ENCODE data around the gene TPP2. TPM values are rescaled to one million over a fixed set of nuclear protein-coding genes. Genes with fewer than 3 reads are reported as not detected.

Gene TPP2
- total and polyA plus RNA-seq, 4 donors: 14.0 to 55.6 (median 22.4) TPM

DNA sequence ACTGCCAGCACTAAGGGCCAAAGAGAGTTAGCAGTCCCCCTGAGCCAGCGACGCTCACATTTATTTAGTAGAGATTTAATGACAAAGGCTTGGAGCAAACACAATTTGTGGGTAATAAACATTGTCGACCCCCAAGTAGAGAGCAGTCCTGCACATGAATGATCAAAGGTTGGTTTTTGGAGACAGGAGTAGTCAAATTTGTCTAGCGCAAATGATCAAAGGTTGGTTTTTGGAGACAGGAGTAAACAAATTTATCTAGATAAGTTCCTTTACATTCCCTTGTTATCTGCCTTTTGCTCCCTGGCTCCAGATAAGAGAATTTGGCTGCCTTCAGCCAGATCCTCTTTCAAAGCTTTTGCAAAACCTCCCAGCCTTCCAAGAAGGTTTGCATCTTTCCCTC lies 71.1 kb downstream of the TPP2 start (continued):
- TF ChIP-seq FOXA1 (IDR thresholded peaks at IDR 0.05): no peak
- no peak for TF ChIP-seq HNF4A (conservative IDR thresholded peaks at IDR 0.05)
- no peak for TF ChIP-seq FOXA2 (IDR thresholded peaks at IDR 0.05)
- no peak for TF ChIP-seq RXRA (IDR thresholded peaks at IDR 0.05)
- TF ChIP-seq HNF4G (IDR thresholded peaks at IDR 0.05): no peak

GRCh38 chr13:102670130-102670529 lies 73.3 kb downstream of the TPP2 start:
- Histone ChIP-seq H3K4me1 (ENCODE audit: control insufficient read depth in 4 of 4, insufficient read depth in 4 of 4, low read length in 3 of 4) (no peaks in the 10 kb centered on the region), H3K36me3 (ENCODE audit: control insufficient read depth in 4 of 4, insufficient read depth in 3 of 4, low read depth in 1 of 4, low read length in 3 of 4) (peaks cover 11 to 67% (median 50%) of the 10 kb centered on the region in 4 donors), H3K27me3 (ENCODE audit: control insufficient read depth in 4 of 4, insufficient read depth in 4 of 4, low read length in 3 of 4) (no peaks in the 10 kb centered on the region), H3K4me3 (ENCODE audit: low read depth in 1 of 3, low read length in 3 of 3) (no peak overlapping the region), H3K9ac (ENCODE audit: low read depth in 1 of 2, low read length in 2 of 2) (no peak overlapping the region), H3K27ac (ENCODE audit: low read depth in 1 of 2, low read length in 2 of 2) (no peak overlapping the region), H3K9me3 (ENCODE audit: control insufficient read depth in 4 of 4, low read length in 3 of 4) (peaks cover 0 to 7% (median 3%) of the 10 kb centered on the region in 4 donors)
- TF ChIP-seq RAD21 (IDR thresholded peaks at IDR 0.05) (no peak), REST (IDR thresholded peaks at IDR 0.05) (no peak), EGR1 (IDR thresholded peaks at IDR 0.05; ENCODE audit: low read depth in 2 of 2) (no peak), ZBTB33 (IDR thresholded peaks at IDR 0.05) (no peak), FOXA2 (IDR thresholded peaks at IDR 0.05) (no peak), HNF4A (conservative IDR thresholded peaks at IDR 0.05) (no peak), HNF4G (IDR thresholded peaks at IDR 0.05) (no peak)
- TF ChIP-seq, protein P1, sequence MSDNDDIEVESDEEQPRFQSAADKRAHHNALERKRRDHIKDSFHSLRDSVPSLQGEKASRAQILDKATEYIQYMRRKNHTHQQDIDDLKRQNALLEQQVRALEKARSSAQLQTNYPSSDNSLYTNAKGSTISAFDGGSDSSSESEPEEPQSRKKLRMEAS (IDR thresholded peaks at IDR 0.05): no peak
- no peak for DNase-seq (ENCODE audit: low spot score)
- 66% methylated on average over 5 of the region's 5 CpGs for WGBS

- Histone ChIP-seq H3K9me3 (ENCODE audit: control insufficient read depth in 4 of 4, low read length in 3 of 4) (no peaks in the 10 kb centered on the region), H3K27ac (ENCODE audit: low read depth in 1 of 2, low read length in 2 of 2) (no peak overlapping the region), H3K27me3 (ENCODE audit: control insufficient read depth in 4 of 4, insufficient read depth in 4 of 4, low read length in 3 of 4) (no peaks in the 10 kb centered on the region), H3K9ac (ENCODE audit: low read depth in 1 of 2, low read length in 2 of 2) (no peak overlapping the region), H3K4me3 (ENCODE audit: low read depth in 1 of 3, low read length in 3 of 3) (no peak overlapping the region), H3K36me3 (ENCODE audit: control insufficient read depth in 4 of 4, insufficient read depth in 3 of 4, low read depth in 1 of 4, low read length in 3 of 4) (peaks cover 2 to 70% (median 47%) of the 10 kb centered on the region in 4 donors), H3K4me1 (ENCODE audit: control insufficient read depth in 4 of 4, insufficient read depth in 4 of 4, low read length in 3 of 4) (no peaks in the 10 kb centered on the region)
- WGBS: 90% methylated on average over 3 of the region's 3 CpGs
- no peak for DNase-seq (ENCODE audit: low spot score)
- no peak for TF ChIP-seq JUND (IDR thresholded peaks at IDR 0.05)
- TF ChIP-seq, protein P1 (IDR thresholded peaks at IDR 0.05): no peak
- no peak for TF ChIP-seq HNF4G (IDR thresholded peaks at IDR 0.05)
- TF ChIP-seq, protein P2, sequence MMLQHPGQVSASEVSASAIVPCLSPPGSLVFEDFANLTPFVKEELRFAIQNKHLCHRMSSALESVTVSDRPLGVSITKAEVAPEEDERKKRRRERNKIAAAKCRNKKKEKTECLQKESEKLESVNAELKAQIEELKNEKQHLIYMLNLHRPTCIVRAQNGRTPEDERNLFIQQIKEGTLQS (IDR thresholded peaks at IDR 0.05): no peak
- no peak for TF ChIP-seq FOXA1 (IDR thresholded peaks at IDR 0.05)
- TF ChIP-seq, protein P3, sequence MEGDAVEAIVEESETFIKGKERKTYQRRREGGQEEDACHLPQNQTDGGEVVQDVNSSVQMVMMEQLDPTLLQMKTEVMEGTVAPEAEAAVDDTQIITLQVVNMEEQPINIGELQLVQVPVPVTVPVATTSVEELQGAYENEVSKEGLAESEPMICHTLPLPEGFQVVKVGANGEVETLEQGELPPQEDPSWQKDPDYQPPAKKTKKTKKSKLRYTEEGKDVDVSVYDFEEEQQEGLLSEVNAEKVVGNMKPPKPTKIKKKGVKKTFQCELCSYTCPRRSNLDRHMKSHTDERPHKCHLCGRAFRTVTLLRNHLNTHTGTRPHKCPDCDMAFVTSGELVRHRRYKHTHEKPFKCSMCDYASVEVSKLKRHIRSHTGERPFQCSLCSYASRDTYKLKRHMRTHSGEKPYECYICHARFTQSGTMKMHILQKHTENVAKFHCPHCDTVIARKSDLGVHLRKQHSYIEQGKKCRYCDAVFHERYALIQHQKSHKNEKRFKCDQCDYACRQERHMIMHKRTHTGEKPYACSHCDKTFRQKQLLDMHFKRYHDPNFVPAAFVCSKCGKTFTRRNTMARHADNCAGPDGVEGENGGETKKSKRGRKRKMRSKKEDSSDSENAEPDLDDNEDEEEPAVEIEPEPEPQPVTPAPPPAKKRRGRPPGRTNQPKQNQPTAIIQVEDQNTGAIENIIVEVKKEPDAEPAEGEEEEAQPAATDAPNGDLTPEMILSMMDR (IDR thresholded peaks at IDR 0.05; ENCODE audit: low read depth, low read length, missing input control): no peak
- TF ChIP-seq TAF1 (conservative IDR thresholded peaks at IDR 0.05): no peak
- TF ChIP-seq YY1 (IDR thresholded peaks at IDR 0.05): no peak
- TF ChIP-seq NR2F2 (IDR thresholded peaks at IDR 0.05): no peak
- no peak for TF ChIP-seq RAD21 (IDR thresholded peaks at IDR 0.05)
- no peak for TF ChIP-seq FOXA2 (IDR thresholded peaks at IDR 0.05)
- TF ChIP-seq HNF4A (conservative IDR thresholded peaks at IDR 0.05): no peak
- no peak for TF ChIP-seq ZBTB33 (IDR thresholded peaks at IDR 0.05)
- no peak for TF ChIP-seq GABPA (IDR thresholded peaks at IDR 0.05 in 1 of 2, conservative IDR thresholded peaks at IDR 0.05 in 1 of 2)
- TF ChIP-seq EGR1 (IDR thresholded peaks at IDR 0.05; ENCODE audit: low read depth in 2 of 2): no peak
- TF ChIP-seq SP1 (IDR thresholded peaks at IDR 0.05): no peak
- TF ChIP-seq RXRA (IDR thresholded peaks at IDR 0.05): no peak
Measured at GRCh38 chr13:102675115-102675514, 78.3 kb downstream of the TPP2 start.

Data from liver (tissue), 9 donors.